ENCODE results near the gene CT45A5. TPM values are rescaled to one million over a fixed set of nuclear protein-coding genes. Genes with fewer than 3 reads are reported as not detected.
"Not testable (repeated sequence)": the region's sequence is repeated elsewhere in the genome, so short reads cannot be mapped to it uniquely, and the experiment has no call there.

Gene CT45A5
- total RNA-seq (2014; rRNA removed; shearing (Covaris generic)) = 0.29 TPM in 1 of 2 replicates, not detected in the other

GRCh38 chrX:135785403-135785802 is at the start of gene CT45A5:
TSS of gene CT45A5 (minus strand) at chrX:135785503. CDS start at chrX:135781729, 3,774 bp downstream.
- DNase-seq (ENCODE audit: low read depth) = not testable (repeated sequence)

GRCh38 chrX:135819912-135820311 is 34.6 kb upstream of the CT45A5 start, which contains the start of gene CT45A2:
TSS of gene CT45A2 (minus strand) at chrX:135820012. CDS start at chrX:135816265, 3,747 bp downstream.
- not testable (repeated sequence) for DNase-seq (ENCODE audit: low read depth)

GRCh38 chrX:135802687-135803086 is 17.4 kb upstream of the CT45A5 start, which contains the start of gene CT45A6:
TSS of gene CT45A6 (minus strand) at chrX:135802787. CDS start at chrX:135798993, 3,794 bp downstream.
- DNase-seq (ENCODE audit: low read depth) = not testable (repeated sequence)

- DNase-seq (ENCODE audit: low read depth) = not testable (repeated sequence)
These were observed 17.2 kb downstream of the CT45A5 start, which contains the start of gene CT45A3 for GRCh38 chrX:135768091-135768490. TSS of gene CT45A3 (minus strand) at chrX:135768191. CDS start at chrX:135764444, 3,747 bp downstream.

- DNase-seq (ENCODE audit: low read depth) = not testable (repeated sequence)
These were observed 40.6 kb downstream of the CT45A5 start for GRCh38 chrX:135744739-135745138.

- no peak for DNase-seq (ENCODE audit: low read depth)
These were observed 44.0 kb downstream of the CT45A5 start for GRCh38 chrX:135741192-135741715.

- DNase-seq (ENCODE audit: low read depth) = peak; percentile 19
These were observed 44.6 kb downstream of the CT45A5 start for GRCh38 chrX:135740681-135741149.

- peak; percentile 9 for DNase-seq (ENCODE audit: low read depth)
These were observed 47.8 kb downstream of the CT45A5 start for GRCh38 chrX:135737366-135738071.

DNA sequence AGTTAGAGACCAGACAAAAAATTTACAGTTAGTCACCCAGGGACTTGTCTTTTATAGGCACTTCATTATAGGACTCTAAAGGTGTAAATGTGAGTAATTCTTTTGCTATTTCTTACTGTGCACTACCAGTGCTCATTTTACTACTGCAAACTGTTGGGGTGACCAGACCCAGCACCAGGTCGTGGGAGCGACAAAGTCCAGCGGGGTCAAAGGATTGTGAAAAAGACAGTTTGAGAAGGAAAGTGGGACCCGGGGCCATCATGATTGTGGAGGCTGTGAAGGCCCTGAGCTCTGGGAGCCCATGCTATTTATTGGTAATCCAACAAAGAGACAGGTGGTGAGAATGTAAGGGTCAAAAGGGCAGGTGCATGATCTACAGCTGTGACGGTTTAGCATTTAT is 50.6 kb downstream of the CT45A5 start:
- DNase-seq (ENCODE audit: low read depth) = not testable (repeated sequence)

Other genes with a start within 250 kb of the CT45A5 start
- 0.10 TPM in 1 of 2 replicates, not detected in the other for gene CT45A1, start 71.9 kb downstream of the CT45A5 start, total RNA-seq (2014; rRNA removed; shearing (Covaris generic))
- 0.36 TPM in 1 of 2 replicates, not detected in the other for gene CT45A3, start 17.3 kb downstream of the CT45A5 start, total RNA-seq (2014; rRNA removed; shearing (Covaris generic))
- gene CT45A6, start 17.3 kb upstream of the CT45A5 start, total RNA-seq (2014; rRNA removed; shearing (Covaris generic)) = not detected in 2 replicates
- gene CT45A2, start 34.5 kb upstream of the CT45A5 start, total RNA-seq (2014; rRNA removed; shearing (Covaris generic)) = not detected in 2 replicates
- not detected in 2 replicates for gene CT45A7, start 51.8 kb upstream of the CT45A5 start, total RNA-seq (2014; rRNA removed; shearing (Covaris generic))
- not detected in 2 replicates for gene CT45A8, start 69.0 kb upstream of the CT45A5 start, total RNA-seq (2014; rRNA removed; shearing (Covaris generic))
- not detected in 2 replicates for gene CT45A9, start 86.3 kb upstream of the CT45A5 start, total RNA-seq (2014; rRNA removed; shearing (Covaris generic))
- 0.29 and 0.72 TPM in 2 replicates for gene CT45A10, start 107.9 kb upstream of the CT45A5 start, total RNA-seq (2014; rRNA removed; shearing (Covaris generic))
- under 0.01 and 0.10 TPM in 2 replicates for gene SAGE1, start 108.2 kb upstream of the CT45A5 start, total RNA-seq (2014; rRNA removed; shearing (Covaris generic))
- gene MMGT1, start 188.5 kb upstream of the CT45A5 start, total RNA-seq (2014; rRNA removed; shearing (Covaris generic)) = 19.8 and 28.0 TPM in 2 replicates
- gene SLC9A6, start 199.9 kb upstream of the CT45A5 start, total RNA-seq (2014; rRNA removed; shearing (Covaris generic)) = 12.4 and 12.7 TPM in 2 replicates